Stomach smooth muscle (tissue), 2 donors: ENCODE measurements around the gene FKBP2.
A peak's percentile ranks its signal among the peaks of the same experiment; 100 is the strongest.

ENCODE experiments used
- H3K27ac ChIP-seq: one replicate; pipeline ENCODE4 v1.7.0; 2013; ENCODE audit warnings: mild to moderate bottlenecking, low read length, inconsistent platforms
- H3K27me3 ChIP-seq, 2 donors: one replicate each; pipeline ENCODE4 v1.7.0; 2013; ENCODE audit warnings: low read length in 2 of 2; ENCODE audit not compliant: insufficient read depth in 2 of 2, control insufficient read depth in 1 of 2
- H3K36me3 ChIP-seq, 2 donors: one replicate each; pipeline ENCODE4 v1.7.0; 2013; ENCODE audit warnings: low read length in 2 of 2; ENCODE audit not compliant: control insufficient read depth in 2 of 2, insufficient read depth in 2 of 2
- H3K4me1 ChIP-seq: one replicate; pipeline ENCODE4 v1.7.0; 2013; ENCODE audit warnings: low read length; ENCODE audit not compliant: control insufficient read depth, insufficient read depth
- H3K4me3 ChIP-seq, 2 donors: one replicate each; pipeline ENCODE4 v1.7.0; 2013; ENCODE audit warnings: low read length in 2 of 2
- H3K9ac ChIP-seq, 2 donors: one replicate each; pipeline ENCODE4 v1.7.0; 2013; ENCODE audit warnings: low read length in 2 of 2, mild to moderate bottlenecking in 1 of 2
- H3K9me3 ChIP-seq, 2 donors: one replicate each; pipeline ENCODE4 v1.7.0; 2013; ENCODE audit warnings: low read length in 2 of 2; ENCODE audit not compliant: control insufficient read depth in 2 of 2
- donor health status: healthy.
- donor health status: Pancreatic carcinoma.

The FKBP2 gene

GRCh38 chr11:64219755-64220154 is 21.1 kb upstream of the FKBP2 start:
- Histone ChIP-seq H3K9me3 (no peaks in the 10 kb centered on the region), H3K27ac (no peak overlapping the region), H3K36me3 (peaks cover 0 to 9% of the 10 kb centered on the region in 2 donors), H3K4me3 (no peak overlapping the region), H3K4me1 (peaks cover 3% of the 10 kb centered on the region), H3K9ac (no peak overlapping the region), H3K27me3 (no peaks in the 10 kb centered on the region)

- H3K36me3 ChIP-seq = peaks cover 0 to 9% of the 10 kb centered on the region in 2 donors
- no peak overlapping the region for H3K9ac ChIP-seq
- H3K27me3 ChIP-seq = no peaks in the 10 kb centered on the region
- no peaks in the 10 kb centered on the region for H3K9me3 ChIP-seq
- no peak overlapping the region for H3K27ac ChIP-seq
- H3K4me1 ChIP-seq = peaks cover 8% of the 10 kb centered on the region
- no peak overlapping the region for H3K4me3 ChIP-seq
These were observed 20.6 kb upstream of the FKBP2 start for GRCh38 chr11:64220271-64220670.

GRCh38 chr11:64220798-64221197 is 20.1 kb upstream of the FKBP2 start:
- H3K27me3 ChIP-seq = no peaks in the 10 kb centered on the region
- no peak overlapping the region for H3K9ac ChIP-seq
- H3K36me3 ChIP-seq = peaks cover 0 to 9% of the 10 kb centered on the region in 2 donors
- no peaks in the 10 kb centered on the region for H3K9me3 ChIP-seq
- no peak overlapping the region for H3K27ac ChIP-seq
- no peak overlapping the region for H3K4me3 ChIP-seq
- H3K4me1 ChIP-seq = peaks cover 14% of the 10 kb centered on the region

GRCh38 chr11:64222651-64223000 is 18.3 kb upstream of the FKBP2 start:
- Histone ChIP-seq H3K27me3 (no peaks in the 10 kb centered on the region), H3K9me3 (no peaks in the 10 kb centered on the region), H3K36me3 (peaks cover 0 to 9% of the 10 kb centered on the region in 2 donors), H3K4me3 (no peak overlapping the region), H3K9ac (no peak overlapping the region), H3K4me1 (peaks cover 27% of the 10 kb centered on the region), H3K27ac (no peak overlapping the region)

GRCh38 chr11:64223001-64223651 is 17.8 kb upstream of the FKBP2 start:
- no peak overlapping the region for H3K4me3 ChIP-seq
- H3K27me3 ChIP-seq = no peaks in the 10 kb centered on the region
- no peak overlapping the region for H3K27ac ChIP-seq
- H3K9me3 ChIP-seq = no peaks in the 10 kb centered on the region
- H3K9ac ChIP-seq = no peak overlapping the region
- peaks cover 0 to 9% of the 10 kb centered on the region in 2 donors for H3K36me3 ChIP-seq
- peaks cover 28% of the 10 kb centered on the region for H3K4me1 ChIP-seq

GRCh38 chr11:64224151-64224890 is 16.6 kb upstream of the FKBP2 start:
- H3K27me3 ChIP-seq = no peaks in the 10 kb centered on the region
- peaks cover 0 to 9% of the 10 kb centered on the region in 2 donors for H3K36me3 ChIP-seq
- no peak overlapping the region for H3K4me3 ChIP-seq
- H3K27ac ChIP-seq = no peak overlapping the region
- peaks cover 30% of the 10 kb centered on the region for H3K4me1 ChIP-seq
- no peak overlapping the region for H3K9ac ChIP-seq
- no peaks in the 10 kb centered on the region for H3K9me3 ChIP-seq

- Histone ChIP-seq H3K9me3 (no peaks in the 10 kb centered on the region), H3K27me3 (no peaks in the 10 kb centered on the region), H3K4me3 (peak overlapping the region; percentile 93), H3K36me3 (peaks cover 0 to 9% of the 10 kb centered on the region in 2 donors), H3K4me1 (peaks cover 38% of the 10 kb centered on the region), H3K9ac (peak overlapping the region; percentile 86 to 98), H3K27ac (peak overlapping the region; percentile 73)
These were observed 15.8 kb upstream of the FKBP2 start for GRCh38 chr11:64224891-64225607.

GRCh38 chr11:64225608-64226506 is 15.0 kb upstream of the FKBP2 start, which contains the start of the genes NUDT22 and TRPT1:
TSS of gene NUDT22 (plus strand) at chr11:64226274. CDS start at chr11:64226653, 379 bp downstream.
TSS of gene TRPT1 (minus strand) at chr11:64226186. CDS start at chr11:64225860, 326 bp downstream.
- peaks cover 41% of the 10 kb centered on the region for H3K4me1 ChIP-seq
- H3K4me3 ChIP-seq = peak within 1 kb of the TSS; percentile 93
- peaks cover 0 to 9% of the 10 kb centered on the region in 2 donors for H3K36me3 ChIP-seq
- no peaks in the 10 kb centered on the region for H3K27me3 ChIP-seq
- H3K9me3 ChIP-seq = no peaks in the 10 kb centered on the region
- peak within 1 kb of the TSS; percentile 91 to 98 for H3K9ac ChIP-seq
- H3K27ac ChIP-seq = peak within 1 kb of the TSS; percentile 73

- peak overlapping the region; percentile 91 to 98 for H3K9ac ChIP-seq
- no peaks in the 10 kb centered on the region for H3K9me3 ChIP-seq
- H3K36me3 ChIP-seq = peaks cover 0 to 9% of the 10 kb centered on the region in 2 donors
- H3K27me3 ChIP-seq = no peaks in the 10 kb centered on the region
- H3K27ac ChIP-seq = peak overlapping the region; percentile 73
- peak overlapping the region; percentile 93 for H3K4me3 ChIP-seq
- peaks cover 46% of the 10 kb centered on the region for H3K4me1 ChIP-seq
These were observed 14.3 kb upstream of the FKBP2 start for GRCh38 chr11:64226507-64227051.
